Mesenchymal stem cell (in vitro differentiated cells and primary cell): Measurements from ENCODE around the gene COBLL1.

ENCODE experiments used
- DNase-seq: peaks from one replicate; pipeline ENCODE4 v3.0.0-alpha.2; 2013
- H2AFZ ChIP-seq: one replicate; pipeline ENCODE4 v1.6.1; 2013; ENCODE audit warnings: low read depth, mild to moderate bottlenecking, control low read depth, inconsistent platforms, low read length, moderate library complexity
- H2AK5ac ChIP-seq: 2 replicates; pipeline ENCODE4 v1.6.1; 2013; ENCODE audit warnings: low read length, moderate library complexity, mild to moderate bottlenecking, inconsistent platforms; ENCODE audit not compliant: severe bottlenecking
- H2BK120ac ChIP-seq: one replicate; pipeline ENCODE4 v1.6.1; 2013; ENCODE audit warnings: low read depth, mild to moderate bottlenecking, inconsistent platforms, low read length, moderate library complexity
- H2BK12ac ChIP-seq, 2 experiments: one replicate each; pipeline ENCODE4 v1.6.1; 2013; ENCODE audit warnings: inconsistent platforms in 2 of 2, low read length in 2 of 2, mild to moderate bottlenecking in 2 of 2, moderate library complexity in 2 of 2, control low read depth in 1 of 2
- H2BK15ac ChIP-seq: one replicate; pipeline ENCODE4 v1.6.1; 2013; ENCODE audit warnings: mild to moderate bottlenecking, low read depth, inconsistent platforms; ENCODE audit not compliant: poor library complexity, severe bottlenecking
- H2BK5ac ChIP-seq: 2 replicates; pipeline ENCODE4 v1.6.1; 2013; ENCODE audit warnings: low read depth, mild to moderate bottlenecking, low read length, control low read depth, inconsistent platforms; ENCODE audit not compliant: poor library complexity, severe bottlenecking
- H3K14ac ChIP-seq, 2 experiments: one replicate each; pipeline ENCODE4 v1.6.1; 2013; ENCODE audit warnings: inconsistent platforms in 2 of 2, low read length in 2 of 2, control low read depth in 1 of 2, mild to moderate bottlenecking in 1 of 2, moderate library complexity in 1 of 2
- H3K18ac ChIP-seq, 2 experiments: one replicate each; pipeline ENCODE4 v1.6.1; 2013; ENCODE audit warnings: inconsistent platforms in 2 of 2, low read length in 2 of 2, control low read depth in 1 of 2, low read depth in 1 of 2, mild to moderate bottlenecking in 1 of 2
- H3K23ac ChIP-seq, 2 experiments: one replicate each; pipeline ENCODE4 v1.6.1; 2013; ENCODE audit warnings: inconsistent platforms in 2 of 2, low read length in 2 of 2, mild to moderate bottlenecking in 2 of 2, moderate library complexity in 2 of 2, control low read depth in 1 of 2
- H3K27ac ChIP-seq: 2 replicates; pipeline ENCODE4 v1.5.1; 2013; ENCODE audit warnings: mild to moderate bottlenecking, moderate library complexity, low read length, control low read depth, inconsistent platforms; ENCODE audit not compliant: poor library complexity, severe bottlenecking
- H3K27me3 ChIP-seq, 2 experiments: 2 replicates each; pipeline versions ENCODE4 v1.6.1 to v1.7.0; 2013; ENCODE audit warnings: low read length in 2 of 2, mild to moderate bottlenecking in 2 of 2, moderate library complexity in 2 of 2, control low read depth in 1 of 2, inconsistent platforms in 1 of 2; ENCODE audit not compliant: control insufficient read depth in 1 of 2, insufficient read depth in 1 of 2
- H3K36me3 ChIP-seq, 2 experiments: 2 replicates each; pipeline versions ENCODE4 v1.6.1 to v1.7.0; 2013; ENCODE audit warnings: low read length in 2 of 2, control low read depth in 1 of 2, inconsistent platforms in 1 of 2, low read depth in 1 of 2, mild to moderate bottlenecking in 1 of 2; ENCODE audit not compliant: insufficient read depth in 2 of 2, control insufficient read depth in 1 of 2
- H3K4ac ChIP-seq, 2 experiments: one replicate each; pipeline ENCODE4 v1.6.1; 2013; ENCODE audit warnings: inconsistent platforms in 2 of 2, low read length in 2 of 2, mild to moderate bottlenecking in 2 of 2, moderate library complexity in 2 of 2, control low read depth in 1 of 2, low read depth in 1 of 2
- H3K4me1 ChIP-seq: 2 replicates; pipeline ENCODE4 v1.6.1; 2013; ENCODE audit warnings: low read depth, low read length, control low read depth; ENCODE audit not compliant: control insufficient read depth, insufficient read depth
- H3K4me2 ChIP-seq: 2 replicates; pipeline ENCODE4 v1.6.1; 2013; ENCODE audit warnings: low read length, mild to moderate bottlenecking, inconsistent platforms; ENCODE audit not compliant: poor library complexity, severe bottlenecking
- H3K4me3 ChIP-seq, 2 experiments: 2 replicates each; pipeline versions ENCODE4 v1.5.1 to v1.7.0; 2013; ENCODE audit warnings: low read length in 2 of 2, mild to moderate bottlenecking in 2 of 2, control low read depth in 1 of 2, low read depth in 1 of 2; ENCODE audit not compliant: insufficient read depth in 1 of 2
- H3K79me1 ChIP-seq: replicated peaks from 2 replicates; pipeline ENCODE4 v1.6.1; 2013; ENCODE audit warnings: mild to moderate bottlenecking, control low read depth, low read length, inconsistent platforms; ENCODE audit not compliant: poor library complexity, severe bottlenecking
- H3K9ac ChIP-seq: 2 replicates; pipeline ENCODE4 v1.7.0; 2013; ENCODE audit warnings: mild to moderate bottlenecking, low read length, moderate library complexity
- H3K9me3 ChIP-seq: 2 replicates; pipeline ENCODE4 v1.7.0; 2013; ENCODE audit warnings: mild to moderate bottlenecking, low read length; ENCODE audit not compliant: control insufficient read depth
- H4K8ac ChIP-seq: one replicate; pipeline ENCODE4 v1.6.1; 2013; ENCODE audit warnings: inconsistent platforms, mild to moderate bottlenecking, low read length, moderate library complexity
- H4K91ac ChIP-seq: one replicate; pipeline ENCODE4 v1.6.1; 2013; ENCODE audit warnings: mild to moderate bottlenecking, low read length, inconsistent platforms
- WGBS: methylation state at CpG from one replicate; pipeline ENCODE4 v1.1.7; 2013; ENCODE audit warnings: mixed read lengths; 5-methylcytosine and 5-hydroxymethylcytosine counted together

Gene COBLL1

GRCh38 chr2:164784376-164784775 lies 57.2 kb downstream of the COBLL1 start:
- Histone ChIP-seq H4K91ac (no peak overlapping the region), H3K9ac (peak overlapping the region; percentile 87), H3K23ac (no peak overlapping the region), H3K4me1 (peaks cover 6% of the 10 kb centered on the region), H3K36me3 (peaks cover 0 to 2% of the 10 kb centered on the region in 2 experiments), H3K79me1 (peaks cover 13% of the 10 kb centered on the region), H2BK120ac (no peak overlapping the region), H3K18ac (no peak overlapping the region), H2AK5ac (no peak overlapping the region), H3K14ac (no peak overlapping the region), H3K4me3 (no peak overlapping the region), H3K4me2 (no peak overlapping the region), H2BK15ac (no peak overlapping the region), H3K27ac (peak overlapping the region; percentile 62), H2AFZ (no peak overlapping the region), H2BK12ac (no peak overlapping the region), H2BK5ac (no peak overlapping the region), H4K8ac (no peak overlapping the region), H3K27me3 (no peaks in the 10 kb centered on the region), H3K9me3 (no peaks in the 10 kb centered on the region), H3K4ac (no peak overlapping the region)
- 86% methylated on average over 2 of the region's 2 CpGs for whole genome bisulfite sequencing
- no peak for DNase-seq

GRCh38 chr2:164782323-164782722 lies 59.3 kb downstream of the COBLL1 start:
- H3K36me3 ChIP-seq: peaks cover 0 to 6% of the 10 kb centered on the region in 2 experiments

GRCh38 chr2:164781394-164781793 lies 60.2 kb downstream of the COBLL1 start:
- H3K4me1 ChIP-seq: peaks cover 6% of the 10 kb centered on the region
- no peak overlapping the region for H3K14ac ChIP-seq
- H4K8ac ChIP-seq: no peak overlapping the region
- H3K4ac ChIP-seq: no peak overlapping the region
- no peak overlapping the region for H3K4me3 ChIP-seq
- no peak overlapping the region for H3K18ac ChIP-seq
- no peak overlapping the region for H2BK5ac ChIP-seq
- H3K9me3 ChIP-seq: no peaks in the 10 kb centered on the region
- H3K23ac ChIP-seq: no peak overlapping the region
- H3K9ac ChIP-seq: peak overlapping the region; percentile 87
- no peak overlapping the region for H3K4me2 ChIP-seq
- no peak overlapping the region for H2BK120ac ChIP-seq
- no peak for DNase-seq
- WGBS: no CpG with 5 or more reads among the region's 1 CpG
- H2AK5ac ChIP-seq: no peak overlapping the region
- peaks cover 0 to 6% of the 10 kb centered on the region in 2 experiments for H3K36me3 ChIP-seq
- H2BK12ac ChIP-seq: no peak overlapping the region
- peaks cover 12% of the 10 kb centered on the region for H3K79me1 ChIP-seq
- H2AFZ ChIP-seq: no peak overlapping the region
- no peaks in the 10 kb centered on the region for H3K27me3 ChIP-seq
- no peak overlapping the region for H3K27ac ChIP-seq
- no peak overlapping the region for H4K91ac ChIP-seq
- no peak overlapping the region for H2BK15ac ChIP-seq

More at GRCh38 chr2:164782323-164782722, 59.3 kb downstream of the COBLL1 start:
- H2AK5ac ChIP-seq: no peak overlapping the region
- no peak overlapping the region for H3K4me3 ChIP-seq
- peaks cover 6% of the 10 kb centered on the region for H3K4me1 ChIP-seq
- peak; percentile 47 for DNase-seq
- no peak overlapping the region for H2BK15ac ChIP-seq
- no peak overlapping the region for H3K18ac ChIP-seq
- H2BK5ac ChIP-seq: no peak overlapping the region
- no peak overlapping the region for H3K4me2 ChIP-seq
- 100% methylated on average over 1 of the region's 2 CpGs for WGBS
- no peak overlapping the region for H2BK120ac ChIP-seq
- H3K14ac ChIP-seq: no peak overlapping the region
- H3K23ac ChIP-seq: no peak overlapping the region
- H3K27ac ChIP-seq: no peak overlapping the region
- H3K4ac ChIP-seq: no peak overlapping the region
- no peak overlapping the region for H4K8ac ChIP-seq
- no peak overlapping the region for H2AFZ ChIP-seq
- H4K91ac ChIP-seq: no peak overlapping the region
- H3K27me3 ChIP-seq: no peaks in the 10 kb centered on the region
- H3K79me1 ChIP-seq: peaks cover 12% of the 10 kb centered on the region
- H2BK12ac ChIP-seq: no peak overlapping the region
- peak overlapping the region; percentile 87 for H3K9ac ChIP-seq
- H3K9me3 ChIP-seq: no peaks in the 10 kb centered on the region

DNA sequence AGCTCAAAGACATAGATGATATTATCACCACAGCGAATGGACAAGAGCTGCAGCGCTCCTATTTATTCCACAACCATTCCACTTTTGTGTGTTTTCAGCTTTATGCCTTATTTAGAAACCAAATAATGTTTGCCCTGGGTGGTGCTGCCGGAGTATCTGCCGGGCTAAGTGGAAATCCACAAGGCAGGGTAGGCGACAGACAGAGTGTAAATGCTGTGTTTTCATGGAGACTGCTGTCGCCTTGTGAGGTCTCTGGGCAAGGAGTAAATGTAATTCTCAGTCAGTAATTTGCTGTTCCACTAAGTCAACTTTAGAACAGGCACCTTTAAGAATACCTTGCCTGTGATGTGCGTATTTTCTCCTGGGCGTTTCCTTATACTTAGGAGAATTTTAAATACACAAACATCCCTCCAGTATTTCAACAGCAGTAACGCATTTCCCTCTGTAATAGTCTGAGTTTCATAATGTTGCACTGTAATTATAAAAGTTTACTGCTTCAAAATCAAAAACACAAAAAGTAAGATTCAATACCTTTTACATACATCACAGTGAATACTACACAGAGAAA lies 60.9 kb downstream of the COBLL1 start:
- H4K91ac ChIP-seq: no peak overlapping the region
- H2BK12ac ChIP-seq: no peak overlapping the region
- H2BK120ac ChIP-seq: no peak overlapping the region
- H3K4ac ChIP-seq: no peak overlapping the region
- DNase-seq: no peak
- H3K79me1 ChIP-seq: peaks cover 12% of the 10 kb centered on the region
- no peak overlapping the region for H3K27ac ChIP-seq
- H3K9me3 ChIP-seq: no peaks in the 10 kb centered on the region
- no peaks in the 10 kb centered on the region for H3K27me3 ChIP-seq
- no peak overlapping the region for H2BK15ac ChIP-seq
- no peak overlapping the region for H2AK5ac ChIP-seq
- H2AFZ ChIP-seq: peak overlapping the region; percentile 29
- H3K4me1 ChIP-seq: peaks cover 6% of the 10 kb centered on the region
- H3K18ac ChIP-seq: no peak overlapping the region
- H3K4me3 ChIP-seq: no peak overlapping the region
- no peak overlapping the region for H3K23ac ChIP-seq
- no peak overlapping the region for H4K8ac ChIP-seq
- peaks cover 0 to 6% of the 10 kb centered on the region in 2 experiments for H3K36me3 ChIP-seq
- H3K9ac ChIP-seq: peak overlapping the region; percentile 87
- no peak overlapping the region for H2BK5ac ChIP-seq
- H3K4me2 ChIP-seq: no peak overlapping the region
- 74% methylated on average over 6 of the region's 9 CpGs for WGBS
- H3K14ac ChIP-seq: no peak overlapping the region
